Stimulated activated effector memory CD8-positive, alpha-beta T cell treated with anti-CD3 and anti-CD28 coated beads, Interleukin-12 subunit alpha, Interleukin-12 subunit beta, amount 100 ng/mL, for 72 hours (primary cell): ENCODE measurements around the gene WWOX.
A peak's percentile ranks its signal among the peaks of the same experiment; 100 is the strongest.

Experiments used
- ATAC-seq: fragments of 150-1000 bp; cut with Tn5 transposase; 2 replicates; pipeline ENCODE4 v1.10.0; 2021
- DNase-seq, 2 donors: peaks; one replicate each; pipeline ENCODE4 v3.0.0; 2021 to 2022; ENCODE audit warnings: low spot score in 2 of 2
- H3K27ac Mint-ChIP-seq: one replicate; pipeline ENCODE4 v1.8.0; 2022; ENCODE audit warnings: mild to moderate bottlenecking, mixed read lengths
- H3K36me3 Mint-ChIP-seq: one replicate; pipeline ENCODE4 v1.8.0; 2022; ENCODE audit warnings: mild to moderate bottlenecking, mixed read lengths
- H3K4me1 Mint-ChIP-seq: one replicate; pipeline ENCODE4 v1.8.0; 2022; ENCODE audit warnings: mixed read lengths
- H3K4me3 Mint-ChIP-seq: one replicate; pipeline ENCODE4 v1.8.0; 2022; ENCODE audit warnings: mild to moderate bottlenecking, mixed read lengths
- H3K9me3 Mint-ChIP-seq: one replicate; pipeline ENCODE4 v1.8.0; 2022; ENCODE audit warnings: mixed read lengths

Gene WWOX

DNA sequence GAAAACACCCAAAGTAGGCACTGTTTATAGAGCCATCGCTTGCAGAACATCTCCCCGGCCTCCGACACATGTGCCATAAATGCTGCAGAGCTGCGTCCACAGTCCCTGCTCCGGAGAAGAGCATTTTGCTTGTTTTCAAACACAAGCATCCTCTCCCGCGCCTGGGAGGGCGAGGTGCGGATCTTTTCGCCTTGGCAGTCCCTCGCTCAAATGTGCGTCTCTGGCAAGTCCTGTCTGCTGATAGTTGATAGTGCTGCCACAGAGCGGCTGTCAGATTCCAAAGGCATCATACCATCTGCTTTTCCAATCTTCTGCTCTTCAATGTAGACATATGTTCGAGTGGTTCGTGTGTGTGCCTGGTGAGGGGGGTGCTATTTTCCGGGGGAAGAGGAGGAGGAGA, 897.3 kb downstream of the WWOX start:
- no peak for DNase-seq
- Mint-ChIP-seq H3K36me3 (no peaks in the 10 kb centered on the region), H3K4me3 (no peak overlapping the region), H3K9me3 (no peaks in the 10 kb centered on the region), H3K27ac (peak overlapping the region; percentile 27), H3K4me1 (peaks cover 7% of the 10 kb centered on the region)
- ATAC-seq = no peak

- peaks cover 7% of the 10 kb centered on the region for H3K4me1 Mint-ChIP-seq
- H3K9me3 Mint-ChIP-seq = no peaks in the 10 kb centered on the region
- H3K27ac Mint-ChIP-seq = no peak overlapping the region
- ATAC-seq (no peak), DNase-seq (no peak)
- H3K4me3 Mint-ChIP-seq = no peak overlapping the region
- H3K36me3 Mint-ChIP-seq = no peaks in the 10 kb centered on the region
Observed at GRCh38 chr16:78998879-78999278, 899.4 kb downstream of the WWOX start.

GRCh38 chr16:79001156-79001967, 901.9 kb downstream of the WWOX start:
- Mint-ChIP-seq H3K27ac (no peak overlapping the region), H3K36me3 (no peaks in the 10 kb centered on the region), H3K4me3 (no peak overlapping the region), H3K9me3 (no peaks in the 10 kb centered on the region), H3K4me1 (peaks cover 8% of the 10 kb centered on the region)
- DNase-seq = no peak
- no peak for ATAC-seq

DNA sequence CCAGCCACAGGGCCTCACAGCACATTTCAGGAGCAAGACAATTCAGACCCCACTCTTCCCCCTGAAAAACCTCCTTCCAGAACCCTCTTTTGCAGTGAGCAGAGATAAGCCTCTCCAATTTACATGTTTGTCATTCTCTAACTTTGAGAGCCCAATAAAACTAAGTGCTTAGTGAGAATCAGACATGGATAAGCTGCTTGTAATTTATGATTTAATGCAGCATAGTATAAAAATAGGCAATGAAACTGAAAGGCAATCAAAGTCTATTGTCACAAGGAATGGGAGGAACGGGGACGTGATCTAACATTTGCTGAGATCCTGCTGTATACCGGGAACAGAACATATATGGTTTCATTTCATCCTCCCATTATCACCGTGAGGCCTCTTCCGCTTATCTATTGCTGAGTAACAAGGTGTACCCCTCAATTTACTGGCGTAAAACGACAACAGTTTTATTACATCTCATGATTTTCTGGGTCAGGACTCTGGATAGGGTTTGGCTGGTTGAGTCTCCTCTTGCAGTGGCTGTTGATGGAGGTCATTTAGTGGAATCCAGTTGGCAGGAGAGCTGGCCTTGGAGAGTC, 903.7 kb downstream of the WWOX start:
- no peak overlapping the region for H3K4me3 Mint-ChIP-seq
- ATAC-seq = no peak
- H3K9me3 Mint-ChIP-seq = peaks cover 3% of the 10 kb centered on the region
- H3K4me1 Mint-ChIP-seq = peaks cover 25% of the 10 kb centered on the region
- no peak for DNase-seq
- peaks cover 5% of the 10 kb centered on the region for H3K36me3 Mint-ChIP-seq
- H3K27ac Mint-ChIP-seq = no peak overlapping the region

- no peak overlapping the region for H3K27ac Mint-ChIP-seq
- peaks cover 35% of the 10 kb centered on the region for H3K4me1 Mint-ChIP-seq
- H3K36me3 Mint-ChIP-seq = peaks cover 5% of the 10 kb centered on the region
- H3K4me3 Mint-ChIP-seq = no peak overlapping the region
- DNase-seq (no peak), ATAC-seq (no peak)
- peaks cover 3% of the 10 kb centered on the region for H3K9me3 Mint-ChIP-seq
Observed at GRCh38 chr16:79004309-79004708, 904.9 kb downstream of the WWOX start.

- ATAC-seq = no peak
- no peak overlapping the region for H3K27ac Mint-ChIP-seq
- H3K4me3 Mint-ChIP-seq = no peak overlapping the region
- peaks cover 41% of the 10 kb centered on the region for H3K4me1 Mint-ChIP-seq
- DNase-seq = no peak
- H3K9me3 Mint-ChIP-seq = peaks cover 3% of the 10 kb centered on the region
- peaks cover 5% of the 10 kb centered on the region for H3K36me3 Mint-ChIP-seq
Observed at GRCh38 chr16:79005096-79005495, 905.6 kb downstream of the WWOX start.

DNA sequence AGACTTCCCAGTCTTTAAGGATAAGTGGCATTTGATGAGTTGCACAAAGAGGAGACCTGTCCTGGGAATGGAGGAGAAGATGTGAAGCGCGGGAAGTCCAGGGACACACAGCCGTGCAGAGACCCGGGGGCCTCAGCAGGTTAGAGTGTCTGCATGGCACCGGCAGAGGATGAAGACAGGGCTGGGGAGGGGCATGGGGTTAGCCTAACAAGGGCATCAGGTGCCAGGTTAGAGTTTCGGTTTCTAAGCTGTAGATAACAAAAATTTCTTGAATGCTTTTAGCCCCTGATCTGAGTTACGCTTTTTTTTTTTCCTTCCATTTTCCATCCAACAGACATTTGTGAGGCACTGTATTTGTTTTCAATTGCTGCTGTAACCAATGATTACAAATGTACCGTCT, 906.8 kb downstream of the WWOX start:
- Mint-ChIP-seq H3K36me3 (peaks cover 5% of the 10 kb centered on the region), H3K27ac (peak overlapping the region; percentile 76), H3K9me3 (peaks cover 3% of the 10 kb centered on the region), H3K4me3 (no peak overlapping the region), H3K4me1 (peaks cover 41% of the 10 kb centered on the region)
- ATAC-seq = no peak
- no peak for DNase-seq

DNA sequence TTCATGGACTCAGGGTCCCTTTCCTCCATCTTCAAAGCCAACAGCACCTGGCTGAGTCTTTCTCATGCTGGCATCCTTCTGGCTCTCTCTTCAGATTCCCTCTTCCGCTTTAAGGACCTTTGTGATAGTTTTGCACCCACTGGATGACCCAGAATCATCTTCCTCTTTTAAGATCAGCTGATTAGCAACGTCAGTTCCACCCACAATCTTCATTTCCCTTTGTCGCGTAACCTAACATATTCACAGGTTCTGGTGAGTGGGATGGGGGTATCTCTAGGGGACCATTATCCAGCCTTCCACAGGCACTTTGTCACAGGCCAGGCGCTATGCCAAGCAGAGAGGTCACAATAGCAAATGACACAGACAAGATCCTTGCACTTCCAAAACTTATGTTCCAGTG, 907.3 kb downstream of the WWOX start:
- Mint-ChIP-seq H3K9me3 (peaks cover 3% of the 10 kb centered on the region), H3K27ac (peak overlapping the region; percentile 76), H3K4me3 (peak overlapping the region; percentile 39), H3K36me3 (peaks cover 5% of the 10 kb centered on the region), H3K4me1 (peaks cover 43% of the 10 kb centered on the region)
- no peak for ATAC-seq
- DNase-seq = no peak

GRCh38 chr16:79007614-79008013, 908.2 kb downstream of the WWOX start:
- peaks cover 52% of the 10 kb centered on the region for H3K4me1 Mint-ChIP-seq
- H3K27ac Mint-ChIP-seq = peak overlapping the region; percentile 76
- peak overlapping the region; percentile 39 for H3K4me3 Mint-ChIP-seq
- peaks cover 5% of the 10 kb centered on the region for H3K36me3 Mint-ChIP-seq
- DNase-seq = no peak
- peak; percentile 90 for ATAC-seq
- H3K9me3 Mint-ChIP-seq = peaks cover 3% of the 10 kb centered on the region

DNA sequence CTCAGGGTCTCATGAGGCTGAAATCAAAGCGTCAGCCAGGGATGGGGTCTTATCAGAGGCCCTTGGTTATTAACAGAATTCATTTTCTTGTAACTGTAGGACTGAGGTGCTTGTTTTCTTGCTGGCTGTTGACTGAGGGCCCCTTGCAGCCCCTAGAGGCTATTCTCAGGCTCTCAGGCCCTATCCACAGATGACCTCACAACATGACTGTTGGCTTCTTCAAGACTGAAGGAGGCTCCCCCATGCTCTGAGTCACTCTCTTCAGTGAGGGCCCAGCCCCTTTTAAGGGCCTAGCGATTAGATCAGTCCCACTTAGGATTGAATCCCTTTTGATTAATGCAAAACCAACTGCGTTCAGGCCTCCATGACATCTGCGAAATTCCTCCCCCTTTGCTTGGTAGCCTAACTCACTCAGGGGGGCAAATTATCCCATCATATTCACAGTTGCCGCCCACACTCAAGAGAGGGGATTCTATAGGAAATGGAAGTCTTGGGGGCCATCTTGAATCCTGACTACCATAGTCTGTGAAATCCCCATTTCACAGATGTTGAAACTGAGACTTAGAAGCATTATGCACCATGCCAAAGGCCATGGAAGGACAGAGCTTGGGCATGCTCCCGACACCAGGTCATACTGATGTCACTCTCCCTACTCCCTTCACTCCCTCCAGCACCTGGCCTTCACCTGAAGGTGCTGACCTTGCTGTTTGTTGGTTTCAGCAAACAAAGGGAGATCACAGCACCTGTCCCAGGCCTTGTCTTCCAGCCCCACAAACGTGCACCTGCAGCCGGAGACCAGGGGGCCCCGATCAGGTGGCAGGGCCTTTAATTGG, 908.8 kb downstream of the WWOX start:
- Mint-ChIP-seq H3K27ac (peak overlapping the region; percentile 76), H3K4me3 (no peak overlapping the region), H3K9me3 (peaks cover 3% of the 10 kb centered on the region), H3K4me1 (peaks cover 58% of the 10 kb centered on the region), H3K36me3 (peaks cover 5% of the 10 kb centered on the region)
- DNase-seq (peak; percentile 4 to 71), ATAC-seq (peak; percentile 88)

GRCh38 chr16:79008869-79009179, 909.4 kb downstream of the WWOX start:
- Mint-ChIP-seq H3K9me3 (peaks cover 3% of the 10 kb centered on the region), H3K36me3 (peaks cover 5% of the 10 kb centered on the region), H3K4me3 (no peak overlapping the region), H3K4me1 (peaks cover 64% of the 10 kb centered on the region), H3K27ac (peak overlapping the region; percentile 76)
- no peak for ATAC-seq
- no peak for DNase-seq

- H3K4me1 Mint-ChIP-seq = peaks cover 65% of the 10 kb centered on the region
- DNase-seq (no peak), ATAC-seq (no peak)
- peaks cover 3% of the 10 kb centered on the region for H3K9me3 Mint-ChIP-seq
- H3K27ac Mint-ChIP-seq = peak overlapping the region; percentile 73
- peaks cover 5% of the 10 kb centered on the region for H3K36me3 Mint-ChIP-seq
- H3K4me3 Mint-ChIP-seq = no peak overlapping the region
Observed at GRCh38 chr16:79009896-79010295, 910.4 kb downstream of the WWOX start.

GRCh38 chr16:79011282-79011681, 911.8 kb downstream of the WWOX start:
- H3K9me3 Mint-ChIP-seq = peaks cover 3% of the 10 kb centered on the region
- DNase-seq (no peak), ATAC-seq (no peak)
- H3K36me3 Mint-ChIP-seq = peaks cover 5% of the 10 kb centered on the region
- no peak overlapping the region for H3K4me3 Mint-ChIP-seq
- peaks cover 58% of the 10 kb centered on the region for H3K4me1 Mint-ChIP-seq
- H3K27ac Mint-ChIP-seq = peak overlapping the region; percentile 57

- Mint-ChIP-seq H3K4me3 (no peak overlapping the region), H3K4me1 (peaks cover 43% of the 10 kb centered on the region), H3K36me3 (no peaks in the 10 kb centered on the region), H3K27ac (peak overlapping the region; percentile 57), H3K9me3 (no peaks in the 10 kb centered on the region)
- DNase-seq = no peak
- peak; percentile 48 for ATAC-seq
Observed at GRCh38 chr16:79012671-79013434, 913.4 kb downstream of the WWOX start.
